Trophoblast cell (in vitro differentiated cells and primary cell): ENCODE results near the gene GRIK4.

Source experiments
- DNase-seq, 2 donors: peaks; one replicate each; pipeline ENCODE4 v3.0.0-alpha.2; 2016
- H2AFZ ChIP-seq: 2 replicates; pipeline ENCODE4 v1.6.1; 2013; ENCODE audit warnings: low read length, moderate library complexity, mild to moderate bottlenecking; ENCODE audit not compliant: insufficient read depth, poor library complexity
- H2AK5ac ChIP-seq: 2 replicates; pipeline ENCODE4 v1.6.1; 2013; ENCODE audit warnings: mild to moderate bottlenecking, low read length
- H2BK120ac ChIP-seq: 2 replicates; pipeline ENCODE4 v1.6.1; 2013; ENCODE audit warnings: low read length, mild to moderate bottlenecking, moderate library complexity; ENCODE audit not compliant: insufficient read depth, poor library complexity
- H2BK12ac ChIP-seq: 2 replicates; pipeline ENCODE4 v1.6.1; 2013; ENCODE audit warnings: mild to moderate bottlenecking, low read length, moderate library complexity
- H2BK5ac ChIP-seq: 2 replicates; pipeline ENCODE4 v1.6.1; 2013; ENCODE audit warnings: low read length, low read depth, moderate library complexity, mild to moderate bottlenecking; ENCODE audit not compliant: poor library complexity
- H3K14ac ChIP-seq: 2 replicates; pipeline ENCODE4 v1.6.1; 2013; ENCODE audit warnings: mild to moderate bottlenecking, low read length
- H3K18ac ChIP-seq: 2 replicates; pipeline ENCODE4 v1.6.1; 2013; ENCODE audit warnings: mild to moderate bottlenecking, low read length
- H3K23ac ChIP-seq: 2 replicates; pipeline ENCODE4 v1.6.1; 2013; ENCODE audit warnings: low read length
- H3K27ac ChIP-seq: 2 replicates; pipeline ENCODE4 v1.5.1; 2013; ENCODE audit warnings: low read depth, mild to moderate bottlenecking, inconsistent platforms, low read length, moderate library complexity
- H3K27me3 ChIP-seq: 2 replicates; pipeline ENCODE4 v1.6.1; 2013; ENCODE audit warnings: inconsistent platforms, mild to moderate bottlenecking, low read length, moderate library complexity; ENCODE audit not compliant: insufficient read depth
- H3K36me3 ChIP-seq, 2 experiments: 1 replicate in 1 of 2; 2 replicates in 1 of 2; pipeline ENCODE4 v1.6.1; 2013; ENCODE audit warnings: low read length in 2 of 2, mild to moderate bottlenecking in 2 of 2, moderate library complexity in 1 of 2; ENCODE audit not compliant: insufficient read depth in 2 of 2, control insufficient read depth in 1 of 2
- H3K4ac ChIP-seq: 2 replicates; pipeline ENCODE4 v1.6.1; 2013; ENCODE audit warnings: low read depth, mild to moderate bottlenecking, low read length, moderate library complexity
- H3K4me1 ChIP-seq, 2 experiments: 1 replicate in 1 of 2; 2 replicates in 1 of 2; pipeline ENCODE4 v1.6.1; 2013; ENCODE audit warnings: low read length in 2 of 2, mild to moderate bottlenecking in 2 of 2, moderate library complexity in 1 of 2; ENCODE audit not compliant: insufficient read depth in 2 of 2, control insufficient read depth in 1 of 2
- H3K4me2 ChIP-seq: 2 replicates; pipeline ENCODE4 v1.6.1; 2013; ENCODE audit warnings: inconsistent platforms, mild to moderate bottlenecking, low read length, moderate library complexity
- H3K4me3 ChIP-seq: 2 replicates; pipeline ENCODE4 v1.5.1; 2013; ENCODE audit warnings: mild to moderate bottlenecking, low read depth, low read length, inconsistent platforms
- H3K79me1 ChIP-seq: one replicate; pipeline ENCODE4 v1.6.1; 2013; ENCODE audit warnings: low read length
- H3K79me2 ChIP-seq: 2 replicates; pipeline ENCODE4 v1.6.1; 2013; ENCODE audit warnings: low read length, mild to moderate bottlenecking; ENCODE audit not compliant: control insufficient read depth, insufficient read depth, poor library complexity
- H3K9ac ChIP-seq: 2 replicates; pipeline ENCODE4 v1.6.1; 2013; ENCODE audit warnings: mild to moderate bottlenecking, low read length
- H3K9me3 ChIP-seq: 2 replicates; pipeline ENCODE4 v1.6.1; 2013; ENCODE audit warnings: low read depth, mild to moderate bottlenecking, control low read depth, inconsistent platforms, low read length; ENCODE audit not compliant: insufficient read depth
- H4K12ac ChIP-seq: 2 replicates; pipeline ENCODE4 v1.6.1; 2013; ENCODE audit warnings: low read depth, mild to moderate bottlenecking, low read length, moderate library complexity
- H4K8ac ChIP-seq: 2 replicates; pipeline ENCODE4 v1.6.1; 2013; ENCODE audit warnings: low read depth, mild to moderate bottlenecking, low read length, moderate library complexity
- H4K91ac ChIP-seq: one replicate; pipeline ENCODE4 v1.6.1; 2013; ENCODE audit warnings: low read depth, mild to moderate bottlenecking, low read length, moderate library complexity
- WGBS: extraction: QIAGEN DNeasy Blood & Tissue Kit; methylation state at CpG from one replicate; pipeline ENCODE4 v1.1.7; 2013; ENCODE audit warnings: missing lambda C conversion rate; ENCODE audit not compliant: insufficient read length, insufficient coverage; ENCODE audit errors: extremely low coverage; 5-methylcytosine and 5-hydroxymethylcytosine counted together

GRIK4 gene

DNA sequence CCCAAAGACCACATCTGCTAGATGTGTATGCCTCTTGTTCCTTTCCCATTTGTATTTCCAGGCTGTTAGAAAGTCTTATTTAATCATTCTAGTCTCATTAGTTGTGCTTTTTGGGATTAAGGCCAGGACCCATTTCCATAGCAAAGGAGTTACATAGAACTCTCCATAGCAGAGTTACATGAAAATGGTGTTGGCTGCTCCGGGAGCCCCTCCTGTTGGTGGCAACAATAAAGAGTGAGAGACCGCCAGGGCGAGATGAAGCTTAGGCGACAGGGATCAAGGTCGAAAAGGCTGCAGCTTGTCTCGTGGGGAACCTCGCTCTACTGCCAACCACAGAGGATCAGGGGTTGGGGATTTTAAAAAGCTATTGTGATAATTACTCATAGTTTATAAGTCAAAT, 58.3 kb downstream of the GRIK4 start:
- H3K27ac ChIP-seq = no peak overlapping the region
- H3K36me3 ChIP-seq = no peaks in the 10 kb centered on the region
- H3K9ac ChIP-seq = no peak overlapping the region
- no peak overlapping the region for H4K8ac ChIP-seq
- no peak overlapping the region for H3K4ac ChIP-seq
- H2BK12ac ChIP-seq = no peak overlapping the region
- H4K91ac ChIP-seq = no peak overlapping the region
- no peak for DNase-seq
- no CpG with 5 or more reads among the region's 7 CpGs for WGBS
- no peak overlapping the region for H3K23ac ChIP-seq
- H3K4me1 ChIP-seq = peaks cover 6 to 13% of the 10 kb centered on the region in 2 experiments
- no peak overlapping the region for H2AFZ ChIP-seq
- H2BK120ac ChIP-seq = no peak overlapping the region
- no peaks in the 10 kb centered on the region for H3K9me3 ChIP-seq
- no peak overlapping the region for H3K14ac ChIP-seq
- no peak overlapping the region for H2BK5ac ChIP-seq
- H3K18ac ChIP-seq = no peak overlapping the region
- H3K4me2 ChIP-seq = no peak overlapping the region
- no peaks in the 10 kb centered on the region for H3K27me3 ChIP-seq
- no peaks in the 10 kb centered on the region for H3K79me1 ChIP-seq
- no peak overlapping the region for H3K4me3 ChIP-seq
- no peak overlapping the region for H4K12ac ChIP-seq
- H2AK5ac ChIP-seq = no peak overlapping the region
- no peaks in the 10 kb centered on the region for H3K79me2 ChIP-seq

DNA sequence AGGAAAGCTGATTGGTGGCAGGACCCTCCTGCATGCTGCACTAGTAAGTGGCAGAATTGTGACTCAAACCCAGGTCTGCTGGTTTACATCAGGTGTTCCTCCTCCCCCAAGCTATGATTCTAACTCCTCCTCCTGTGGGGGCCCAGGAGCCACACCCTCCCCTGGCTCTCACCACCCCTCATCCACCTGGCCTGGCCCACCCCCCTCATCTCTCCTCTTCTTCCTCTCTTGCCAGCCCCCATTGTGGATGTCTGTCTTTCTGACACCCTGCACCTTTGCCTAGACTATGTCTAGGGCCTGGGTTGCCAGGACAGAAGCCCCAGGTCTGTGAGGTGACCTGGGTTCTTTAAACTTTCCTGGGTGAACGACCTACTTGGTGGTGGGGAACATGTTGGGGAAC, 59.9 kb downstream of the GRIK4 start:
- Histone ChIP-seq H4K91ac (no peak overlapping the region), H3K9me3 (no peaks in the 10 kb centered on the region), H3K36me3 (no peaks in the 10 kb centered on the region), H3K4me3 (no peak overlapping the region), H3K27ac (no peak overlapping the region), H3K4ac (no peak overlapping the region), H3K23ac (no peak overlapping the region), H2AK5ac (no peak overlapping the region), H2AFZ (no peak overlapping the region), H2BK12ac (no peak overlapping the region), H3K18ac (no peak overlapping the region), H3K4me1 (no peaks in the 10 kb centered on the region), H4K8ac (no peak overlapping the region), H2BK5ac (no peak overlapping the region), H3K27me3 (no peaks in the 10 kb centered on the region), H2BK120ac (no peak overlapping the region), H3K9ac (no peak overlapping the region), H3K79me2 (no peaks in the 10 kb centered on the region), H4K12ac (no peak overlapping the region), H3K79me1 (no peaks in the 10 kb centered on the region), H3K14ac (no peak overlapping the region), H3K4me2 (no peak overlapping the region)
- no CpG with 5 or more reads among the region's 1 CpG for WGBS
- no peak for DNase-seq

DNA sequence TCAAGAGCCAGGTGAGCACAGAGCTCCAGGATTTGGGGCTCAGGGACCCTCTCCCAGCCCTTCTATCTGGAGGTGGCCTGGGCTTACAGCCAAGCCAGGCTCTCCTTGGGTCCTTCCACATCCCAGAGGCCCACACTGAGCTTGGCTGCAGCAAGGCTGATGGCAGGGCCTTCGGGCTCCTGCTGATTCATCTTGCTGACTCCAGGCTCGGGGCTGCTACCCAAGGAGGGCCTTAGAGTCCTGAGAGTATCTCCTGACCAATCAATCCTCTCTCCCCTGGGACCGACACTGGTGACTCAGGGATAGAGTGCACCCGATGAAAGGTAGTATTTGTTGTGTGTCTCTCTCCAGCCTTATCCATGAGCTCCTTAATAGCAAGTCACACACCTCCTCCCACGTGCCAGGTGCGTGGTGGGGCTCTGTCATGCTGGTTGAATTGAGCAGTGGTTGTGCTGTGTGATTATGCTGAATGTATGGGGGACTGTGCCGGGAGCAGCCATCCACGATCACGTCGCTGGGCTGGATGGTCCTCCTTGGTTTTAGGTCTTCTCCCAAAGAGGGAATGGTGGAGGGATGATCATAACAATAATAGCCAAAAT, 62.3 kb downstream of the GRIK4 start:
- Histone ChIP-seq H3K36me3 (no peaks in the 10 kb centered on the region), H2BK5ac (no peak overlapping the region), H3K4me3 (no peak overlapping the region), H2BK12ac (no peak overlapping the region), H3K4ac (no peak overlapping the region), H3K27ac (no peak overlapping the region), H2AFZ (no peak overlapping the region), H4K8ac (no peak overlapping the region), H3K9ac (no peak overlapping the region), H4K91ac (no peak overlapping the region), H3K14ac (no peak overlapping the region), H3K27me3 (no peaks in the 10 kb centered on the region), H3K4me1 (no peaks in the 10 kb centered on the region), H2AK5ac (no peak overlapping the region), H3K4me2 (no peak overlapping the region), H3K9me3 (no peaks in the 10 kb centered on the region), H3K79me2 (no peaks in the 10 kb centered on the region), H4K12ac (no peak overlapping the region), H2BK120ac (no peak overlapping the region), H3K23ac (no peak overlapping the region), H3K79me1 (no peaks in the 10 kb centered on the region), H3K18ac (no peak overlapping the region)
- DNase-seq = no peak
- WGBS = no CpG with 5 or more reads among the region's 10 CpGs

DNA sequence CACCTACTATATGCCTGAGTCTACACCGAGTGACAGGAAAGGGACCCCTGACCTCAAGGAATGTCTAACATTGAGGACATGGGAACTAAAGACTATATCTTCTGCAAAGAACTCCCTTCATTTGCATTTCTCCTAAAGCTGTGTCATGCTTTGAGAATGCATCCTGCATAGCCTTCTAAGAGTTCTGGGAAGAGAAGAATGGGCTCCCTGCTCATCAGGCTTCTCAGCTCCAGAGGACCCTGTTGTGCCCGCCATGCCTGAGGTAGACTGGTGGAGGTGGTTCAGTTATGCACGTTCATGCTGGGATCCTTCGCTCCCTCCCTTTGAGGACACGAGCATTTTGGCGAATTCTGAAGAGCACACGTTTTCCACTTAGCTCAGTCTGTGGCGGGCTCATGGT, 63.3 kb downstream of the GRIK4 start:
- Histone ChIP-seq H3K4me3 (no peak overlapping the region), H2BK5ac (no peak overlapping the region), H2BK120ac (no peak overlapping the region), H2AK5ac (no peak overlapping the region), H3K27me3 (no peaks in the 10 kb centered on the region), H2BK12ac (no peak overlapping the region), H4K12ac (no peak overlapping the region), H3K4me2 (no peak overlapping the region), H3K9me3 (no peaks in the 10 kb centered on the region), H3K79me2 (no peaks in the 10 kb centered on the region), H3K79me1 (no peaks in the 10 kb centered on the region), H3K9ac (no peak overlapping the region), H3K27ac (no peak overlapping the region), H3K23ac (no peak overlapping the region), H4K8ac (no peak overlapping the region), H3K14ac (no peak overlapping the region), H4K91ac (no peak overlapping the region), H3K4me1 (no peaks in the 10 kb centered on the region), H2AFZ (no peak overlapping the region), H3K4ac (no peak overlapping the region), H3K18ac (no peak overlapping the region), H3K36me3 (no peaks in the 10 kb centered on the region)
- peak in 1 of 2 donors; percentile 27 for DNase-seq
- WGBS = no CpG with 5 or more reads among the region's 8 CpGs
